GM21619 (cell line): Measurements from ENCODE around the gene METTL27.
"Not testable (repeated sequence)": the region's sequence is repeated elsewhere in the genome, so short reads cannot be mapped to it uniquely, and the experiment has no call there.

Experiments used
- ATAC-seq: cut with Tn5 transposase; IDR thresholded peaks from one replicate; pipeline ENCODE4 v1.9.1; 2021; ENCODE audit not compliant: unreplicated experiment

The METTL27 gene, protein sequence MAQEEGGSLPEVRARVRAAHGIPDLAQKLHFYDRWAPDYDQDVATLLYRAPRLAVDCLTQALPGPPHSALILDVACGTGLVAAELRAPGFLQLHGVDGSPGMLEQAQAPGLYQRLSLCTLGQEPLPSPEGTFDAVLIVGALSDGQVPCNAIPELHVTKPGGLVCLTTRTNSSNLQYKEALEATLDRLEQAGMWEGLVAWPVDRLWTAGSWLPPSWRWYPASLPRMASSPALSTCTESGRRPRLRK

DNA sequence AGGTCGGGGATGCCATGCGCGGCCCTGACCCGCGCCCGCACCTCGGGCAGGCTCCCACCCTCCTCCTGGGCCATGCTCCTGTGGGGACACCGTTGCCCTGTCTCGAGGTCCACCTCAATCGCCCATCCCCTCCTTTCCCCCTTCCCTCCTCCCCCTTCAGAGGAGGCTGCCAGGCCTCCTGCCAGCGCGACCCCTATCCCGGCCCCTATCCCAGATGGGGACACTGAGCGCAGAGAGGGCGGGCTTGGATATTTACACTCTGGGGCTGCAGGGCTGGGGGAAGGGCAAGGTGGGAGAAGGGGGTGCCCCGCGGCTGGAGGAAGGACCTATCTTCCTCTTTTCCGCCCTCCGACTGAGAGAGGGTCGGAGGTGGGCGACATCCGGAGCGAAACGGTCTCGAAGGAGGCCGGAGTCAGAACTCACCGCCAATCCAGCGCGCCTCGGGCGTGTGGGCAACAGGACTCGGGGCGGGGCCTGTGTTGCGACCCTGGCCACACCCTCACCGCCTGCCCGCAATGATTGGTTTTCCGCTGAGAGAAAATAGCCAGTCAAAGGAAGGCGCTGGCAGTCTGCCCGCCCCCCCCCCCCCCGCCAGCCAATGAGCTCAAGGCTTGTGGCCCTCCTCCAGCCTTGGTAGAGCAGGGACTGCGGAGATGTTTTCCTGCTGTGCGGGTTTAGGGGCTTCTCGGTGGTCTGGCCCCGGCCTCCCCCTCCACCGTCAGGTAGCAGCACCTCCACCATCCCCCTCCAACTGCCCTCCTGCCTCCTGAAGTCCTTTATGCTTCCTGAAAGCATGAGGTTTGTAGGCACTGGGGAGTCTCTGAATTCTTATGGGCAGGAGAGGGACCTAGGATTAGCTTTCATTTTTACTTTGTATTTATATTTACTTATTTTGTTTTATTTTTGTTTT lies at the start of gene METTL27:
TSS of gene METTL27 (minus strand) at position 450 of the 910 bp plus-strand sequence. CDS start at position 74, 376 bp downstream.
- peak; percentile 93 for ATAC-seq

DNA sequence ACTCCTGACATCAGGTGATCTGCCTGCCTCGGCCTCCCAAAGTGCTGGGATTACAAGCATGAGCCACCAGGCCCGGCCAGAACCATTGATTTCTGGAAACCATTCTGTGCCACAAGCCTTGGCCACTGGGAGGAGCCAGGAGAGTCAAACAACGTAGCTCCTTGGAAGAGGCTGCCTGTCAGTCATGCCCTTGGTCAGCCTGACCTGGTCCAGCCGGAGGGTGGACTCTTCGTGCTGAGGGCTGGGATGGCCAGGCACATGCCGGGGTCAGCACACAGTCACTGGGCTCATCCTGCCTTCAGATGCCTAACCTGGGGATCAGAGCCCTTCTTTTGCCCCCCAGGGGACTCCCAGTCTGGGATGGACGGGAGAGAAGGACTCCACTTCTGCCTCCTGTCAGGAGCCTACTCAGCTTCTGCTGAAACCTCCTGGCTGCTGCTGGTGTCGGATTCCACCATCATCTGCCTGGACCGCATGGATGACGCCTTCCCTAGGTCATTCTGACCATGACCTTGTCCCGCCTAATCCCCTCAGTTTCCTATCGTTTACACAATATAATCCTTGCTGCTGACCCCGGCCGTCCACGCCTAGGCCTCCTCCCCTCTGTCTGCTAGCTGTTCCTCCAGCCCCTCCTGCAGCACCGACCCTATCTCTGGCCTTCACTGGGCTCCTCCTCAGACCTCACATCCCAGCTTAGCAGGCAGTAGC lies 49.0 kb upstream of the METTL27 start:
- ATAC-seq: no peak

DNA sequence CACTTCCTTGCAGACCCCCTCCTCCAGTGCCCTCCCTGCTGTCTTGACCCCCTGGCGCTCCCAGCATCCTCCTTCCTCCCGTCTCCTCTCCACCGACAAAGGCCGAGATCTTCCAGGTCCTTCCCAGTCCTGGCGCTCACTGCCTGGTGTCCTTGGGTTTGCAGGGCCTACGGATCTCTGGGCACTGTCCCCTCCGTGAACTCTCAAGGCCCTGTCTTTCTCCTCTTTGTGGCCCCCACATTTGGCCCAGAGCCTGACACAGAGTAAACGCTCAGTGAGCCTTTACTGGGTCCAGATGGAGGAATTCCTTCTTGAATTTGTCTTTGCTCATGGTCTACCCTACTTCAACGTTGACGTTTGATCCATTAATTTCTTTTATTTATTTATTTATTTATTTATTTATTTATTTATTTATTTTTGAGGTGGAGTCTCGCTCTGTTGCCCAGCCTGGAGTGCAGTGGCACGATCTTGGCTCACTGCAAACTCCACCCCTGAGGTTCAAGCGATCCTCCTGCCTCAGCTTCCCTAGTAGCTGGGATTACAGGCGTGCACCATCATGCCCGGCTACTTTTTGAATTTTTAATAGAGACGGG lies 48.3 kb upstream of the METTL27 start:
- ATAC-seq: no peak

DNA sequence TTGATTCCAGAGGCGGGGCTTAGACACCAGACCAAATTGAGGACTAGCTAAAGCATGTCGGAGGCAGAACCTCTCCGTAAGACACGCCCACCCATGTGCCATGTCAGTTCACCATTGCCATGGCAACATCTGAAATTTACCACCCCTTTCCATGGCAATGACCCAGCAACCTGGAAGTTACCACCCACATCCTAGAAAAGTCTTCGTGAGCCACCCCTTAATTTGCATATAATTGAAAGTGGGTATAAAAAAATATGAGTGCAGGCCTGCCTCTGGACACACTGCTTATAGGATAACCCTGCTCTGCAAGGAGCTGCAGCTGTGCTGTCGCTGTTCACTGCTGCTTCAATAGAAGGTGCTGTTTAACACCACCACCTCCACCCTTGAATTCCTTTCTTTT lies 46.6 kb upstream of the METTL27 start:
- no peak for ATAC-seq

DNA sequence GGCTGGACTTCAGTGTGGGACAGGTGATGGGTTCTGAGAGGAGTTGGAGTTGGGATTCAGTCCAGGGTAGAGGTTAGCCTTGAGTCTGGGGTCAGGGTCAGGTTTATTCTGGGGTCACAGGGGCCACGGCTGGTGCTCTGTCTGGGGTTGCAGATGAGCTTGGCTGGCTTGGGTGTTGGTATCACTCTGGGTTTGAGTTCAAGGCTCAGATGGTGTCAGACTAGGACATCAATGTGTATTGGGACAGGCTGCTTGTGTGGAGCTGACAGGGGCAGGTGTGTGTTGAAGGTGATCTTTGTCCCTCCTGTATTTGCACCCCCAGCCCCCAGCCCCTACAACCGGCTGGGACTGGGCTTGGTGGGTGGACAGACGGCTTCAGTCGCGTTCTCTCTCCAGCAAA lies 45.4 kb upstream of the METTL27 start:
- no peak for ATAC-seq

DNA sequence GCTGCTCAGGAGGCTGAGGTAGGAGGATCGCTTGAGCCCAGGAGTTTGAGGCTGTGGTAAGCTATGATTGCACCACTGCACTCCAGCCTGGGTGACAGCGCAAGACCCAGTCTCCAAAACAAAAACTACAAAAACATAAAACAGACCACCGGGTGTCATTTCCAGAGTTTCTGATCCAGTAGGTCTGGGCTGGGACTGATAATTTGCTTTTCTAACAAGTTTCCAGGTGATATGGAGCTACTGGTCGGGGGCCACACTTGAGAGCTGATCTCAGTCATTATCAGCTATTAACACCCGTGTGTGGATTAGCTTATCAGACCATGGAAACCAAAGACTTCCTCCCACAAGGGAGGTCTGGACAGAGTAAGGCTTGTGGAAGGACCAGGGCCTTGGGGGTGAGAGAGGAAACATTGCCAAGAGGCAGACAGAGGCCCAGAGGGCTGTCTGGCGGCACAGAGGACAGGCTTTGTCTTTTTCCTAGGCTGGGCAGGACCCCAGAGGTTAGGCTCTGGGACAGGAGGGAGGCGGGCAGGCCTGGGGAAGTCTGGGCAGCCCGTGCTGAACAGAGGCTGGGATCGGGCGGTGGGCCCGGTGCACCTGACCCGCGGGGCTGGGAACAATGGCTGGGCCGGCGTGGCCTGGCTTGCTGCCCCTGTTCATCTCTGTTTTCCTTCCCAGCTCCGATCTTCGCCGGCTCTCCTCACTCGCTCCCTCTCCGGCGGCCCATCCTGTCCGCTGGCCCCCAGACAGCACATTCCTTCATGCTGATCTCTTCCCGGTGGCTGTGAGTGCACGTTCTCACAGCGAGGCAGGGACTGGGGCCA lies 43.9 kb upstream of the METTL27 start:
- no peak for ATAC-seq

DNA sequence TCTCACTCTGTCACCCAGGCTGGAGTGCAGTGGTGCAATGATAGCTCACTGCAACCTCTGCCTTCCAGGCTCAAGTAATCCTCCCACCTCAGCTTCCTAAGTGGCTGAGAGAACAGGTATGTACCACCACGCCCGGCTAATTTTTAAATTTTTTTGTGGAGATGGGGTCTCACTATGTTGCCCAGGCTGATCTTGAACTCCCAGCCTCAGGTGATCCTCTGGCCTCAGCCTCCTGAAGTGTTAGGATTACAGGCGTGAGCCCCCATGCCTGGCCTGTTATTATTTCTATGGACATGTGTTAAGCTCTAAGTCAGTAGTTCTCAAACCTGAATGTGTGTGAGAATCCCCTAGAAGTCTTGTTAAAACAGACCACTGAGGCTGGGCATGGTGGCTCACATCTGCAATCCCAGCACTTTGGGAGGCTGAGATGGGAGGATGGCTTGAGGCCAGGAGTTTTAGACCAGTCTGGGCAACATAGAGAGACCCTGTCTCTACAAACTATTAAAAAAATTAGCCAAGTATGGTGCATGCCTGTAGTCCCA lies 43.2 kb upstream of the METTL27 start:
- ATAC-seq: no peak

DNA sequence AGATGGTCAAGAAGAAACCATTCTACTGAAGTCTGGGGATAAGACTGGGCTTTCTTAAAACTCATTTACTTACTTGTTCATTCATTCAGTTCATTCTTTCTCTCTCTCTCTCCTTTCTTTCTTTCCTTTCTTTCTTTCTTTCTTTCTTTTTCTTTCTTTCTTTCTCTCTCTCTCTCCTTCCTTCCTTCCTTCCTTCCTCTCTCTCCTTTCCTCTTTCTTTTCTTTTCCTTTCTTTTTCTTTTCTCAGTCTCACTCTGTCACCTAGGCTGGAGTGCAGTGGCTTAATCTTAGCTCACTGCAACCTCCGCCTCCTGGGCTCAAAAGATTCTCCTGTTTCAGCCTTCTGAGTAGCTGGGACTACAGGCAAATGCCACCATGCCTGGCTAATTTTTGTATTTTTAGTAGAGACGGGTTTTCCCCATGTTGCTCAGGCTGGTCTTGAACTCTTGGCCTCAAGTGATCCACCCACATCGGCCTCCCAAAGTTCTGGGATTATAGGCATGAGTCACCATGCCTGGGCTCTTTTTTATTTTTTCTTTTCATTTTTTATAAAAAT lies 42.6 kb upstream of the METTL27 start:
- ATAC-seq: not testable (repeated sequence)

DNA sequence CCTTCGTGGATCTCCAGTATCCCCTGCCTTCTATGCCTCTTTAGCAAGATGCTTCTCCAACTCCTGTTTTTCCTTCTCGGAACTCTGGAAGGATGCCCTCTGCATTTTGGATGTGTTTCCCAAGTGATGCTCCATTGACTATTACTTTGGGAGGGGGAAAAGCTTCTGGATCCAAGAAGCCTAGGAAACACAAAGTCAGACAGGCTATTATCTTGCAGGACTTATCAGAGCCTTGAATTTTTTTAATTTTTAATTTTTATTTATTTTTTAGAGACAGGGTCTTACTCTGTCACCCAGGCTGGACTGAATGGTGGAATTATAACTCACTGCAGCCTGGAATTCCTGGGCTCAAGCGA lies 39.7 kb upstream of the METTL27 start:
- no peak for ATAC-seq

DNA sequence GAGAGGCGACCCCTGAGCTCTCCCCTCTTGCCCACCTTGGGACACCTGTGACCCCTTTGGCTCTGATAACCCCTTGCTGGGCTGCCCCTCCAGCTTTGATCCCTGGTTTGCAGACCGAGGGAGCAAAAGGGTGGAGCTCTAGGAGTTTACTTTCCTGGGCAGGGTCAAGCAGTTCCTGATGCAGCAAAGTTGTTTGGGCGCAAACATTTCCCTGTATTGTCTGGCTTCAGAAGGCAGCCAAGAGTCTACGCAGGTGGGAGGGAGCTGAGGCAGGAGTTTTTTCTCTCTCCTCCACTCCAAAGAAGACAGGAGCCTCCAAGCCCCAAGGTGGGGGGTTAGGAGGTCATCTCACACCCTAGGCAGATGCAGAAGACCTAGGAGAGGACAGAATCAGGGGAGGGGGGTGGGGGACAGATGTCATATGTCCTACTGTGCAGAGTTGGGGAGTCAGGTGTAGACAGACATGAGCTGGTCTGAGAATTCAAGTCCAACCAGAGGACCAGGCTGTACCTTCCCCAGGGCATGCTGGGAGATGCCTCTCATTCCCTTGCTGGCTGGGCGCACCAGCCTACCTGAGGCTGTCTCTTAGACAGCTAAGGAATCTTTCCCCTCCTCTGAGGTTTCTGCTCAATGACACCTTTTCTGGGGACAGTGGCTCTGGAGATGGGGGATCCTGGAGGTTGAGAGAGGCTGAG lies 39.2 kb upstream of the METTL27 start:
- ATAC-seq: no peak

DNA sequence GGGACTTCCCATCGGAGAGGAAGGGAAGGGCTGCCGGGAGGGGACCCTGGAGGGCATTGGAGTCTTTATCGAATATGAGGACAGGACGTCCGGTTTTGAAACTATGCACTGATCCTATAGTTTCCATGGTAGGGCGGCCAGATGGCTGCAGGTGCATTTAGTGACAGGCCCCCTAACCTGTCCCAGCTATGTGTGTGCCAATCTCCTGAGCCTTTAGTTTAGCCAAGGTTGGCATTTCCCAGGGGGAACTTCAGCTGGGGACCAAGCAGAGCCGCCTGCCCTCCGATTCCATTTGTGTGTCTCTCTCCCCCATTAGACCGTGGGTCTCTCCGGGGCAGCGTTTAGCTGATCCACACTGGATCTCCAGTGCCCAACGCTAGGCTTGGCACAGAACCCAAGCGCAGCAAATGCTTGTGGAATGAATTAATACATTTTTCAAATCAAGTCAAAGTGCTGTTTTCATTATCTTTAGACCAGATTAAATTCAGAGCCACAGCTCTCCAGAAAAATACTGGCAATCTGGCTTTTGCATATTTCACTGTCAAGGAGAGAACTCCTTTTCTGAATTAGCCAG lies 38.5 kb upstream of the METTL27 start:
- ATAC-seq: no peak

DNA sequence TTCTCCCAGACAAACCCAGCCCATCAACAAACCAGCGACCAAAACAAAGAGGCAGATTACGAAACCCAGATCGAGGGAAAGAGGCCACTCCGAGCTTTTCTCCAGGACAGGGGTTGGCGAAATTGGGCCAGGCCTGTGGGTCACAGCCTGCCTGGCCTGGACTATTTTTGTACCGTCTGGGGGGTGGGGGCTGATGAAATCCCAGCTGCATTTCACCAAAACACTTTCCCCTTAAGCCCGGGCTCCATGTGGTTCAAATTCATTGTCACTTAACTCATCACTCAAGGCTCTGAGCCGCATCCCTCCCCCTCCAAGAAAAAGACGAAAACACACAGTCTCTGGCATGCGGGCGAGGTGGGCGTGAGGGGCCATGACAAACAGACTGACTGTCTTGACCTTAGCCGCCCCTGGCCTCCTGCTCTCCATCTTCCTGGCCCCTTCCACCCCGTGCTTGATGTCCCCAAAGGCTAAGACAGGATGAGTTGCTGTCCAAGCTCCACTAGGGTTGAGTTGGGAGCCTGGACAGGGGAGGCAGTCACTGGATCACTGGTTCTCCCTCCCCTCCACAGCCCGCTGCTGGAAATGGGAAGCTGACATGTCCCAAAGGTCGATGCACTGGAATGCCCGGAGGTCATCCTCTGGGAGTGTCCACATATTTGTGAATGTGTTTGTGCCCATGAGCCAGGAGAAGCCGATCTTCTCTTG lies 37.8 kb upstream of the METTL27 start:
- ATAC-seq: no peak

DNA sequence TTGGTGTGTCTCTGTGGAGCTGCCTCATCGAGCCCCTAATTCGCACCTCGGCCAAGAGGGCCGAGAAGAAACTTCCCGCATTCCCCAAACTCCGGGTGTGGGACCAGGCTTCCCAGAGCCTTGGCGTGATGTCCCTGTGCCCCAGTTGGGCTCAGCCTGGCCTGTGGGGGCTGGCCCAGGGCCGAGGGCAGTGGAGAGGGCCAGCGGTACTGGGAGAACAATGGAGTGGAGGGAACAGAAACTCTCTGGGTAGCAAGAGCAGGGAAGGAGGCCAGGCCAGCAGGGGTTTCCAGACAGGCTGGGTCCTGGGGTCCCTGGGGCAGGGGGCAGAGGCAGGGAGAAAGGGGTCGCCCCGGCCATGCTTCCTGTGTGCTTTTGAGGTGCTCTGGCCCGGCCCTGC lies 34.7 kb upstream of the METTL27 start:
- ATAC-seq: no peak

DNA sequence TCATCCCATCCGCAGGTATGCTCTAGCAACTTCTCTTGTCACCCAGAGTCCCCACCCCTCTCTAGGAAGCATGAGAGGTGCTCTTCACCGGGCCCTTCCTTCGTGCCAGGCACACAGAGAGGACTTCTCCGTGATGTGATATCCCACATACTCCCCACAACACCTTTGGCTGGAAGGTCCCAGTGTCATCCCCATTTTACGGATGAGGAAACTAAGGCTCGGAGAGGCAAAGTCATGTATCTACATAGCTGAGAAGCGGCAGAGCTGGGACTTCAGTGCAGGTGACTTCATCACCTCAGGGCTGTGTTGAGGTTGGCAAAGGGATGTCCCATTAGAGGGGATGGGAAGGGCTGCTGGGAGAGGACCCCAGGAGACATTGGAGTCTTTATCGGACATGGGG lies 34.0 kb upstream of the METTL27 start:
- no peak for ATAC-seq

DNA sequence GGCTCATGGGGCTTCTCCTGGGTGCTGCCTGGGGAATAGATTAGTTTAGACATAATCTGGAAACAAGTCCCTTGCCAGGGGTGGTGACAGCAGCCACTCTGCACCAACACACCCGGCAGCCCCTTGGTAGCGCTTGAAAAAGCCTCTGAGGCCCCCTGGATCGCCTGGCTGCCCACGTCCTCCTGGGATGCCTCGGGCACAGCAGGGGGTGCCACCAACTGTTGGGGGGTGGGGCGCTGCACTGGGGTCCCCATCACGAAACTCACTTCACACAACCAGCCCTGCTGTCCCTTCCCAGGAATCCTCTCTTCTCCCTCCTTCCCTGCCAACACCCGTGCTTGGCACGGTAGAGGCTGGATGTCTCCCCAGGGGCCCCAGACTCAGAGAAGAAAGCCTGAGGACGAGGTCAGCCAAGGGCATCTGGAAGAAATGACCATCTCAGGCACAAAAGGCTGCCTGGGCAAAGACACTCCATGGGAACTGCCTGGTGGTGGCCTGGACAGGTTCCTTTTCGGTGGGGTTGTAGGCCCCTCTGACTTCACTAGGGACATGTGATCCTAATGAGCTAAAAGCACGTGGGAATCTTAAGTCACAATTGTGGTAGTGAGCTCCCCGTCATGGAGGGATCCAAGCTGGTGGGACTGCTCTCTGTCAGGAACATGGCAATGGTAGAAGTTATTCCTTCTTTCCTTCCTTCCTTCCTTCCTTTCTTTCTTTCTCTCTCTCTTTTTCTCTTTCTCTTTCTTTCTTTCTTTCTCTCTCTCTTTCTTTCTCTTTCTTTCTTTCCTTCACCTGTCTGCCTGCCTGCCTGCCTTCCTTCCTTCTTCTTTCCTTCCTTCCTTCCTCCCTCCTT lies 30.0 kb upstream of the METTL27 start:
- ATAC-seq: no peak

DNA sequence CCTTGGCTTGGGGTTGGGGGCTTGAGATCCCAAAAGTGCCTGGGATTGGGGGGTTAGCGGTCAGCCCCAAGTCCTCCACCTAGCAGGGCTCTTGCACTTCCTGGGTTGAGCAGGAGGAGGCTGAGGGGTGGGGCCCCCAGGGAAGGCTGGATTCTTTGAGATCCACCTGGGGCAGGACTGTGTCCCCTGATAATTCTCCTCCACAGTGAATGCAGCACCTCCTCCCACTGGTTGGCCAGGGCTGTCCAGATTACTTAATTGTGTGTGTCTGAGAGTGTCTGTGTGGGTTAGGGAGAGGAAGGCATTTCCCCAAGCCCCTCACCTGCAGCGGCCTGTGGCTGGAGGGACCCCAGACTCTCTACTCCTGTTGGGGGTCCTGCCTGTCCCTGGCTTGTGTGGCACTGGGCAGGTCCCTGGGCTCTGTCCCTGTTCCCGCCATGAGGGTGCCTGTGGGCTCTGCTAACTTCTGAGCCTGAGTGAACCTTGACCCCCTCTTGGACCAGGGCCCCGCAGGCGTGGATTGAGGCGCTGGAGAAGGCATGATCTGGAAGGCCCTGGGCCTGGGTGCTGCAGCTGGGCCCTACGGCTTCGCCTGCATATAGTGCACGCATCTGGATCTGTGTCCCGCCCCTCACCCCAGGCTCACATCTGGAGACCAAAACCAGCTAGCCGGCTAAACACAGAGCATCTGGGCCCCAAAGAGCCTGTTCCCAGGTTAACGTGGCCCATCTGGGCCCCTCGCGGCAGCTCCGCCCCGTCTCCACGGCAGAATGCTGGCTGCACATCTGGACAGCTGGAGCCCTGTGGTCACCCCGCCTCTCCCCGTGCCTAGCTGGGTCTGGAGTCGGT lies 29.1 kb upstream of the METTL27 start:
- ATAC-seq: no peak
